Gastroesophageal sphincter (tissue), 4 donors: ENCODE data around the gene CDK18. TPM values are rescaled to one million over a fixed set of nuclear protein-coding genes. Genes with fewer than 3 reads are reported as not detected.

Experiments
- ATAC-seq: fragments of 150-250 bp; one replicate; pipeline ENCODE4 v1.9.1; 2016; ENCODE audit warnings: mild to moderate bottlenecking, moderate library complexity
- H3K27ac ChIP-seq, 4 donors: fragments of 200-600 bp; sonication (generic) in 3 of 4; 1 replicate in 3 of 4; 2 replicates in 1 of 4; pipeline ENCODE4 v1.5.1; 2016 to 2019
- H3K27me3 ChIP-seq: fragments of 200-600 bp; sonication (generic); one replicate; pipeline ENCODE4 v1.5.1; 2019
- H3K36me3 ChIP-seq, 2 donors: fragments of 200-600 bp; sonication (generic); one replicate each; pipeline ENCODE4 v1.5.1; 2019; ENCODE audit warnings: control low read depth in 1 of 2
- H3K4me1 ChIP-seq, 3 donors: fragments of 200-600 bp; sonication (generic); 1 replicate in 2 of 3; 2 replicates in 1 of 3; pipeline ENCODE4 v1.5.1; 2016 to 2019; ENCODE audit warnings: control low read depth in 2 of 3
- H3K4me3 ChIP-seq, 2 donors: fragments of 200-600 bp; sonication (generic); one replicate each; pipeline ENCODE4 v1.5.1; 2019; ENCODE audit warnings: mild to moderate bottlenecking in 1 of 2, moderate library complexity in 1 of 2
- H3K9me3 ChIP-seq, 3 donors: fragments of 200-600 bp; sonication (generic); one replicate each; pipeline ENCODE4 v1.5.1; 2017 to 2019; ENCODE audit warnings: control low read depth in 2 of 3
- CTCF ChIP-seq, 4 experiments: fragments of 200-600 bp in 2 of 4; fragments of 450-650 bp in 2 of 4; sonication (generic) in 1 of 4; IDR thresholded peaks; one replicate each; pipeline ENCODE4 v1.5.1; 2017 to 2019; ENCODE audit warnings: antibody characterized with exemption in 4 of 4, mild to moderate bottlenecking in 2 of 4, moderate library complexity in 2 of 4
- EP300 ChIP-seq: sonication (generic); formaldehyde crosslinking; IDR thresholded peaks from one replicate; pipeline ENCODE4 v1.6.1; 2017; ENCODE audit warnings: antibody characterized with exemption, mild to moderate bottlenecking
- POLR2A ChIP-seq, 2 donors: fragments of 450-650 bp; IDR thresholded peaks; one replicate each; pipeline ENCODE4 v1.6.1; 2017; ENCODE audit warnings: antibody characterized with exemption in 2 of 2, mild to moderate bottlenecking in 2 of 2, moderate library complexity in 1 of 2
- POLR2AphosphoS5 ChIP-seq: sonication (generic); formaldehyde crosslinking; IDR thresholded peaks from one replicate; pipeline ENCODE4 v1.6.1; 2017; ENCODE audit warnings: antibody characterized with exemption
- WGBS, 2 donors: methylation state at CpG; one replicate each; pipeline ENCODE4 v1.1.5; 2018; ENCODE audit warnings: low coverage in 1 of 2; 5-methylcytosine and 5-hydroxymethylcytosine counted together
- total RNA-seq, 4 donors: library from RNA; depleted of rRNA; stranded (reverse); fragments of >200 nt; gene quantifications; one replicate each; pipeline ENCODE4 v1.1.0, GENCODE V29; 2016

CDK18 gene
- total RNA-seq, 4 donors from 2014 or later, result 5.1 to 13.7 (median 6.3) TPM

GRCh38 chr1:205575294-205575885 is 70.9 kb downstream of the CDK18 start:
- ATAC-seq, result no peak
- Histone ChIP-seq H3K4me3 (no peak overlapping the region), H3K9me3 (no peaks in the 10 kb centered on the region), H3K4me1 (no peaks in the 10 kb centered on the region), H3K27me3 (peaks cover 54% of the 10 kb centered on the region), H3K27ac (no peak overlapping the region), H3K36me3 (no peaks in the 10 kb centered on the region)
- TF ChIP-seq CTCF (IDR thresholded peaks at IDR 0.05) (no peak), EP300 (no peak), POLR2AphosphoS5 (no peak), POLR2A (IDR thresholded peaks at IDR 0.05) (no peak)
- 40% methylated on average over 1 of the region's 1 CpG; no CpG with 5 or more reads in 1 of the 2 donors for WGBS, 2 donors

- TF ChIP-seq EP300 (no peak), CTCF (IDR thresholded peaks at IDR 0.05) (no peak), POLR2A (IDR thresholded peaks at IDR 0.05) (no peak), POLR2AphosphoS5 (no peak)
- Histone ChIP-seq H3K9me3 (no peaks in the 10 kb centered on the region), H3K36me3 (no peaks in the 10 kb centered on the region), H3K27ac (no peak overlapping the region), H3K4me1 (no peaks in the 10 kb centered on the region), H3K27me3 (peaks cover 58% of the 10 kb centered on the region), H3K4me3 (no peak overlapping the region)
- ATAC-seq, result no peak
- 0 to 58% methylated on average over 1 to 2 of the region's 3 CpGs for whole genome bisulfite sequencing, 2 donors
Measured at GRCh38 chr1:205576011-205576410, 71.5 kb downstream of the CDK18 start.

DNA sequence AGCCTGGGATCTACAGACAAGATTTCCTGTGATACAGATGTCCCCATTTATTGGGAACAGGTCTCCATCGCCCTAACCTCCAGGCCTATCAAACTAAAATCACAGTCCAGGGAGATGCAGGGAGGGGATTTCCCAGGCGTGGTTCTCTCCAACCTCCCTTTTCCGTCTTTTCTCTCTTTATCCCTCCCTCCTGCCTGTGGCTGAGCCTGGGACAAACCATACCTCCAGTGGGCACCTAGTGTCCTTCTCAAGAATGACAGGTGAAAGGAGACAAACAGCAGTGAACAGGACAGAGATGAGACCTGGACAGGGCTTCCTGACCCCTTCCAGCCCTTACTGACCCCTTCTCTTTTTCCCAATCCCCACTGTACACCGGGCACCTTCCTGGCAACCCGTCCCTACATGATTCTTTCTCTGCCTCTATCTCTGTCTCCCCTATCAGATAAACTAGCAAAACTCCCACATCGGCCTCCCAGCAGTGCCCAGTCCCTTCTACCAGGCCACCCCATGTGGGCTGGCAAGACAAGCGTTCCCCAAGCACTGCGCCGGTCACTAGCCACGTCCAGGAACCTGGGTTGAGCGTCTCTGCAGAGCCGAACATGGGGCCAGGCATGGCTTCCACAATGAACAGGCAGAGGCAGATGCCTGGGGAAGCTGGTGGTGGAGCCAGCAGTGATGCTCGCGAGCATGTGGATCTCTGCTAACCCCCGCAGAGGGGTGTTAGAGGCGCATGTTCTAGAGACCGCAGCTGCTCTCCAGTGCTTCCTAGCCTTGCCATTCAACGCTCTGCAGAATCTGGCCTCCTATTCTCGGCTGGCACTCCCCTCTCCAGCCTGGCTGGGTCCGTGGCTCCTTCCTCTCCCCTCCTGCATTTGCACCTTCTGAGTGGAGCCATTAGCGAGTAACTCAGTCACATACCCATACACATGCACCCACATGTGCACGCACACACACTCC is 72.6 kb downstream of the CDK18 start:
- no peak for ATAC-seq
- Histone ChIP-seq H3K4me3 (no peak overlapping the region), H3K9me3 (no peaks in the 10 kb centered on the region), H3K27ac (no peak overlapping the region), H3K27me3 (peaks cover 56% of the 10 kb centered on the region), H3K4me1 (no peaks in the 10 kb centered on the region), H3K36me3 (no peaks in the 10 kb centered on the region)
- WGBS, 2 donors, result 77 to 80% methylated on average over 7 to 9 of the region's 22 CpGs
- no peak for TF ChIP-seq POLR2A (IDR thresholded peaks at IDR 0.05)
- no peak for TF ChIP-seq POLR2AphosphoS5
- no peak for TF ChIP-seq EP300
- no peak for TF ChIP-seq CTCF (IDR thresholded peaks at IDR 0.05)

DNA sequence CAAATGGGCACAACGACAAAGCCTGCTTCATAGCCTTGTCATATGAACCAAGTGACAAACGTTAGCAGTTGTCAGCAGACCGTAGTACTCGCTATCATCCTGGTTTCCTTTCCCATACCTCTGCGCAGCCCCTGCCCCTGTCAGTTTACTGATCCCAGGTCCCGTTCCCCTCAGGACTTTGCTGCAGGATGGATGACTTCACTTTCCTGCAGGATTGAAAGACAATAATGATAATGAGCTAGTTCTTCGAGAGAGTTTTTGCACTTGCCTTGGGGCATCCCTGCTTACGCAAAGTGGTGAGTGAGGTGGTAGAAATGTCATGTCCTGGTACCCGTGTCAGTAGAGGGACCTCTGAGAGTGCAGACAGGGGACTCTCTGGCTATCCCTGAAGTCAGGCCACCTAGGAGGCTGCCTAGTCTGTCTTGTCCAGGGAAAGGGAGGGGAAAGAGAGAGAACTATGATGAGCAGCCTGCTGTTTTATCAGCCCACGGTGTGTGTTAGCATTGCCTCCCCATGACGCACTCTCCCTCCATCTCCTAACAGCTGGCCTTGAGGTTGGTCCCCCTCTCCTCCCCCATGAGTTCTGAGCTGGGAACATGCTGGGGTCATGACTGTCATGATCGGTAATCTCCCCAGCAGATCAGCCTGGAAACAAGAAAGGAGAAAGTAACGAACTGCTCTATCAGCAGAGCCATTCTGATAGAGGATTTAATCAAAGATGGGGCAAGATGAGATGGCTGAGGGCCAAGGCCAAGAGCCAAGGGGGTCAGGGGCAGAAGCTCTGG is 73.6 kb downstream of the CDK18 start:
- peaks cover 46% of the 10 kb centered on the region for H3K27me3 ChIP-seq
- no peak for ATAC-seq
- H3K4me1 ChIP-seq, result no peaks in the 10 kb centered on the region
- H3K27ac ChIP-seq, result no peak overlapping the region
- no peaks in the 10 kb centered on the region for H3K9me3 ChIP-seq
- no peak overlapping the region for H3K4me3 ChIP-seq
- 54 to 59% methylated on average over 7 to 12 of the region's 13 CpGs for WGBS, 2 donors
- no peaks in the 10 kb centered on the region for H3K36me3 ChIP-seq
- TF ChIP-seq POLR2A (IDR thresholded peaks at IDR 0.05) (no peak), POLR2AphosphoS5 (no peak), CTCF (IDR thresholded peaks at IDR 0.05) (no peak), EP300 (no peak)
